IPS DF 19.7 (cell line): ENCODE data around the gene TWF1.
"Not testable (repeated sequence)": the region's sequence is repeated elsewhere in the genome, so short reads cannot be mapped to it uniquely, and the experiment has no call there.

ENCODE experiments used
- DNase-seq: peaks from one replicate; pipeline ENCODE4 v3.0.0-alpha.2; 2013; ENCODE audit warnings: low read depth, low spot score

The TWF1 gene

GRCh38 chr12:43805860-43806736, at the start of gene TWF1:
Gene TWF1 (minus strand): TSS chr12:43806317. CDS start chr12:43806245, 72 bp downstream.
- no peak for DNase-seq

- DNase-seq: no peak
Observed at GRCh38 chr12:43852744-43853143, 46.6 kb upstream of the TWF1 start.

GRCh38 chr12:43848786-43849185, 42.7 kb upstream of the TWF1 start:
- no peak for DNase-seq

GRCh38 chr12:43848226-43848507, 42.0 kb upstream of the TWF1 start:
- DNase-seq: no peak

GRCh38 chr12:43847425-43848225, 41.5 kb upstream of the TWF1 start:
- DNase-seq: not testable (repeated sequence)

GRCh38 chr12:43842259-43842658, 36.1 kb upstream of the TWF1 start:
- no peak for DNase-seq

DNA sequence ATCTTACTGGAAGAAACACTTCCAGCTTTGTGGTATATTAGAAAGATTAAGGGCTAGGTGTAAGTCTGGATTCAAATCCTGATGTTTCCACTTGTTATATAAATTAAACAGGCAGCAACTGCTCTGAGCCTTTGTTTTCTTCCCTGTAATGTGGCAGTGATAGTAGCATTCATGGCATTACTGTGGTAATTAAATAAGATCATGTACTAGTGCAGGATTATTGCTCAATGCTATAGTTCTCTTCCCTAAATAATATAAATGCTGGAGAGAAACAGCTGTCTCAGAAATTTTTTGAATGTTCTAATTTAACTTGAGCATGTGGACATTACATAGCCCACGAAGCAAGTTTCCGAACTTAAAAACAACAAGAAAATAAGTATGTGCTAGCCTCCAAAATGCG, 35.1 kb upstream of the TWF1 start:
- no peak for DNase-seq

DNA sequence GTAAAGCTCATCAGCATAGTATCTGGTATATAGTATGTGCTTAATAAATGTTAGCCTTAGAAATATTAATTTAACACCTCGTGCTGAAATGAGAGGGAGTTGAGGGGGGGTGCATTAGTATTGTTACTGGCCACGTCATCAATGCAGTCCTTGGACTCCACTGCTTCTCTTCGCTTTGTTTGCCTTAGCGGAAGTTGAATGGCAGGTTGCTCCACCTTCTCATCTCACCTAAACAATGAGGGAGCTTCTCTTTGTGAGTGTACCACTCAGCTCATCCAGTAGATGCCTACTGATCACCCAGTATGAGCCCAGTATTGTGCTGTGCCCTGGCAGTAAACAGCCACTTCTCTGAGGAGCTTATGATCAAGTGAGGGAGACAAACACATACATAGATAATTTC, 34.2 kb upstream of the TWF1 start:
- DNase-seq: no peak

DNA sequence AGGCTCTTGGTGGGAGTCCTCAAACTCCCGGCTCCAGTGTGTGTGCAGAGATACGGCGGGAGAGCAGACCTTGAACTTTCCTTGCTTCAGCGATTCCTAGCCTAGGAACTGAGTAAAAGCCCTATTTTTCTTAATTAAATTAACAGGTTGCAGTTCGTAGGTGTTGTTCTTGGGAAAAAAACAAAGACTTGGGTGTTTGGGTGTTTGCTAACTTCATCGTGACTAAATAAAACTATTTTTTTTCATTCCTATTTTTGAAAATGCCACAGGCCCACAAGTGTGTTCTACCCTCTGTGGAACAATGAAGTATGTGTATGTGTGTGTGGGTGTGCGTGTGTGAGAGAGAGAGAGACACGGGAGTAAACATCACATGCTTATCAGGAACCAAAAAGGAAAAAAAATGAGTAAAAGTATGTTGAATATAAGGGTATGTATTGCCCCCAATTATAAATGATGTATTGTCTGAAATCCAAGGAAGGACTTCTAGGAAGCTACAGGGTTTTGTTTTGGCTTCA, 30.4 kb upstream of the TWF1 start:
- no peak for DNase-seq

DNA sequence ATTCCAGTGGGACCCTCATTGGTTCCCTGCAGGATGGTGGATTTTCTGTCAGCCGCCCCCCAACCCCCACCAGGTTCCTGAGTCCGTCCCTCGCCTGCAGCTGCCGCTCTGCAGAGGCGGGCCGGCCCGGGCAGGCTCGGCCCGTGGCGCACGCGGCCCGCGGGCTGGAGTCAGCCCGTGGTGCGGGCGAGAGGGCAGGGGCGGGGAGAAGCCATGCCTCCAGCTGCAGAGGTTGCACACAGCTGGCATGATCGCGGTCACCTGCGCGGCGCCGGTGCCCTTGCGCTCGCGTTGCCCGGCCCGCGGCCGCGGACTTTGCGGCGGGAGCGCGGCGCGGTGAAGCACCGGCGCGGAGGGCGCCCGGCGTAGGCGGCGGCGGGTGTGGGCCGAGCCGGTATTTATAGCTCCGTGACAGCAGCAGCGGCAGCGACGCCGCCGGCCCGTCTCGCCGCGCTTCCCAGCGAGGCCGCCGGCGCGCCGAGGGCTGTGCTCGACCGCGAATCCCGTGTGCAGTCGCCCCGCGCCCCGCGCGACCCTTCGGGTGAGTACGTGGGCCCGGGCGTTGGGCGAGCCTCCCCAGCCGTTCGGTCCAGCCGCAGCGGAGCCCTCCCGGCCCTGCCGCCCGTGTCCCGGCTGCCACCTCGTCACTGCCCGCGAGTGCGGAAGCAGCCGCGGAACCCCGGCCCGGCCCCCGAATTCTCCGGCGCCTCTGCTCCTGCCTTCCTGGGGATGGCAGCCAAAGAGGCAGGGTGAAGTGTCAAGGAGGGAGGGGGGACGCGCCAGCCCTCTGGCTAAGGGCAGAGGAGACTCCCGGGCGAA, 29.7 kb upstream of the TWF1 start, which contains the start of gene TMEM117:
TSS of gene TMEM117 (plus strand) at position 426 of the 819 bp plus-strand sequence.
- DNase-seq: no peak

GRCh38 chr12:43835264-43835655, 29.1 kb upstream of the TWF1 start:
- no peak for DNase-seq

- DNase-seq: no peak
Observed at GRCh38 chr12:43832463-43833168, 26.5 kb upstream of the TWF1 start.

DNA sequence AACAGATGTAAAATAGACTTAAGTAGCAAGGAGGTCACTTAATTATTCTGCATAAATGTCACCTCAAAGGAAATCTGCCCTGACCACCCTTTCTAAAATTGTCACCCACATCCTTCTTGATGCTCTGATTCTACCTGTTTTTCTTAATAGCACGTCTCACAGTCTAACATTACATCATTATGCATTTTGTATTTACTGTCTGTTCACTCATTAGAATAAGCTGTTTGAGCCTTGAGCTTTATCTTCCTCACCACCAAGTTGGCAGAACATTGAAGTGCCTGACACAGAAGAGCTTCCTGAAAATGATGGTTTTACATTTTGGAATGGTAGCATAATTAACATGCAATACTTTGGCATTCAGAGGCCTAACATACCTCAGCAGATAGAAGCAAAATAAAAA, 21.0 kb upstream of the TWF1 start:
- no peak for DNase-seq

- DNase-seq: no peak
Observed at GRCh38 chr12:43826681-43827080, 20.6 kb upstream of the TWF1 start.

GRCh38 chr12:43824207-43824775, 18.2 kb upstream of the TWF1 start:
- DNase-seq: no peak

- no peak for DNase-seq
Observed at GRCh38 chr12:43816168-43816567, 10.1 kb upstream of the TWF1 start.

DNA sequence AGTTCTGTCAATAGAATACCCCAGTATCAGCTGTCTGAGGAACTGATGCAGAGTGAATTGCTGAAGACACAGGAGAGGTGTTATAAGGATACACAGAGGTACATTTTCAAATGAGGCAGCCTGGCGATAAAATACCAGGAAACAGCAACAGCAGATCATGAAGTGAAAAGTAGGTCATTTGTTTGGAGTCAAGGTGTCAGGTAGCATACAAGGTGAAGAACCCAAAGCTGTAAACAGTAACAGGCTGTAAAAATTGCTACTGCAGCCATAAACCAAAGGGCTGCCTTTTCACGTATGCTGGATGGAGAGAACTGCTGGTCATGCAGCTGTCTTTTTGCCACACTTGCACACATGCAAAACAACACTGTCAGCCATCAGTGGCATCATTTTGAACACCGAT, 9.3 kb upstream of the TWF1 start:
- DNase-seq: no peak

- no peak for DNase-seq
Observed at GRCh38 chr12:43812926-43813325, 6.8 kb upstream of the TWF1 start.

- DNase-seq: no peak
Observed at GRCh38 chr12:43812057-43812456, 5.9 kb upstream of the TWF1 start.

- DNase-seq: no peak
Observed at GRCh38 chr12:43807386-43807785, 1.3 kb upstream of the TWF1 start.

DNA sequence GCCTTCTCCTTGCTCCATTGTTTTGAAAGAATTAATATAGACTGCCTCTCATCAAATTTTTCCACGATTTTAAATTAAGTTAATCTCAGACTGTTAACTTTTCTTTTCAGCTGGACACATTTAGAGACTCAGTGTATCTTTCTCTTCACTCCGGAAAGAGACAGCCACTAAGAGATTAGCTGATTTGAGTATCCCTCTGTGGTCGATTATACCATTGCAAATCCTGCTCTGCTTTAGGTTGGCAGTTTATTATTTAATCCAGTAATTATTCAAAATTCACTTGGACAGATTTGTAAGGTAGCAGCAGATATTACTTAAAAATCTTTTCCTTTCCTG, 588 bp upstream of the TWF1 start:
- no peak for DNase-seq
